Thyroid gland (tissue), 4 donors: Measurements from ENCODE around the gene TMEM164.

Experiments
- CTCF ChIP-seq, 6 experiments: fragments of 200-600 bp in 3 of 6; fragments of 450-650 bp in 3 of 6; sonication (generic) in 3 of 6; IDR thresholded peaks; one replicate each; pipeline ENCODE4 v1.5.1; 2016 to 2019; ENCODE audit warnings: antibody characterized with exemption in 6 of 6, mild to moderate bottlenecking in 2 of 6, inconsistent platforms in 1 of 6, moderate library complexity in 1 of 6
- POLR2A ChIP-seq, 2 donors: fragments of 450-650 bp; IDR thresholded peaks; one replicate each; pipeline ENCODE4 v1.6.1; 2017; ENCODE audit warnings: antibody characterized with exemption in 2 of 2, mild to moderate bottlenecking in 2 of 2, moderate library complexity in 1 of 2

GRCh38 chrX:110038900-110039299 lies 36.0 kb downstream of the TMEM164 start:
- TF ChIP-seq CTCF (IDR thresholded peaks at IDR 0.05) (no peak), POLR2A (IDR thresholded peaks at IDR 0.05) (no peak)
